ENCODE data around the gene KRT76. TPM values are rescaled to one million over a fixed set of nuclear protein-coding genes. Genes with fewer than 3 reads are reported as not detected.
"Not testable (repeated sequence)": the region's sequence is repeated elsewhere in the genome, so short reads cannot be mapped to it uniquely, and the experiment has no call there.

KRT76 gene
- total and polyA plus RNA-seq, 7 donors = not detected

DNA sequence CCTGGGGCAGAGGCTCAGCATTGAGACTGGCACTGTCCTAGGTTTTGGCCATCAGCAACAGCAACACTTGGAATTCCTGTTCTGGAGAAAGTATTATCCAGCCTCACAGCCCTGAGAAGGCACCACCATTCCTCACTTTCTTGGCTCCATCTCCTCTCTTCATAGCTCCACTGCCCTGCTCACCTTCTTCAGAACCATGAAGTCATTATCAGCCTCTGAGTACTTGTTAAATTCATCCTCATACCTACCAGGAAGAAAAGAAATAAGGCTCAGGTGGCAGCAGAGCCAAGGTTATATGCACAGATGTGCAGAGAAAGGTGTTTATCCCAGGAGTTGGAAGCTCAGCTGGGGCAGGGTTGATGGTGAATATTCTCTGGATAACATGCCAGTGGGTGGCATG lies 25.4 kb downstream of the KRT76 start:
- Histone ChIP-seq H3K27me3 (ENCODE audit: insufficient read depth in 3 of 3, low read length in 2 of 3) (peaks cover 0 to 28% (median 7%) of the 10 kb centered on the region in 3 donors), H3K4me1 (no peaks in the 10 kb centered on the region), H3K36me3 (ENCODE audit: insufficient read depth in 1 of 2, low read depth in 1 of 2) (no peaks in the 10 kb centered on the region), H3K4me3 (no peak overlapping the region), H3K9me3 (no peaks in the 10 kb centered on the region), H3K27ac (no peak overlapping the region)
- intact Hi-C loops (cut with DNase I) = no loop called here
- TF ChIP-seq, protein P1, sequence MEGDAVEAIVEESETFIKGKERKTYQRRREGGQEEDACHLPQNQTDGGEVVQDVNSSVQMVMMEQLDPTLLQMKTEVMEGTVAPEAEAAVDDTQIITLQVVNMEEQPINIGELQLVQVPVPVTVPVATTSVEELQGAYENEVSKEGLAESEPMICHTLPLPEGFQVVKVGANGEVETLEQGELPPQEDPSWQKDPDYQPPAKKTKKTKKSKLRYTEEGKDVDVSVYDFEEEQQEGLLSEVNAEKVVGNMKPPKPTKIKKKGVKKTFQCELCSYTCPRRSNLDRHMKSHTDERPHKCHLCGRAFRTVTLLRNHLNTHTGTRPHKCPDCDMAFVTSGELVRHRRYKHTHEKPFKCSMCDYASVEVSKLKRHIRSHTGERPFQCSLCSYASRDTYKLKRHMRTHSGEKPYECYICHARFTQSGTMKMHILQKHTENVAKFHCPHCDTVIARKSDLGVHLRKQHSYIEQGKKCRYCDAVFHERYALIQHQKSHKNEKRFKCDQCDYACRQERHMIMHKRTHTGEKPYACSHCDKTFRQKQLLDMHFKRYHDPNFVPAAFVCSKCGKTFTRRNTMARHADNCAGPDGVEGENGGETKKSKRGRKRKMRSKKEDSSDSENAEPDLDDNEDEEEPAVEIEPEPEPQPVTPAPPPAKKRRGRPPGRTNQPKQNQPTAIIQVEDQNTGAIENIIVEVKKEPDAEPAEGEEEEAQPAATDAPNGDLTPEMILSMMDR (IDR thresholded peaks at IDR 0.05) = no peak
- ATAC-seq (no peak), DNase-seq (no peak)

DNA sequence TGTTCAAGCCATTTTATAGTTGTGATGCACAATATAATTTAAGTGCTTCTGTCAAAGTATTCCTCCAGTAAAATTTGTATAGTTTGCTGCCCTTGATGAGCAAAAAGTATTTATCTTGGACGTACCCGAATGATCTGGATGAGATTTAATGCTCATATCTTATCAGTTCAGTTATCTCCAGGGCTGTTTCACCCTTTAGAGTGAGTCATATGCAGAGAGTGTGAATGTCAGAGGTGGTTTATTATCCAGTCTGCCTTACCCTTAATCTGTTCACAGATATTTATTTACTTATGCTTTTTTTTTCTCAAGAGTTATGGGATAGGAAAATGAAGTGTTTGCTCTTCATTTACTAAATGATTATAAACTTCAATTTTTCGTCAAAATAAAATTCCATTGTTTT lies 26.6 kb downstream of the KRT76 start:
- H3K36me3 ChIP-seq (ENCODE audit: insufficient read depth in 1 of 2, low read depth in 1 of 2); DNase-seq; ATAC-seq; intact Hi-C loops (cut with DNase I); H3K9me3 ChIP-seq; H3K4me3 ChIP-seq; H3K4me1 ChIP-seq; H3K27ac ChIP-seq: not testable (repeated sequence)
- peaks cover 0 to 21% (median 2%) of the 10 kb centered on the region in 3 donors for H3K27me3 ChIP-seq (ENCODE audit: insufficient read depth in 3 of 3, low read length in 2 of 3)
- 70 to 77% (median 73%) methylated on average over 3 of the region's 3 CpGs for WGBS, 3 donors

DNA sequence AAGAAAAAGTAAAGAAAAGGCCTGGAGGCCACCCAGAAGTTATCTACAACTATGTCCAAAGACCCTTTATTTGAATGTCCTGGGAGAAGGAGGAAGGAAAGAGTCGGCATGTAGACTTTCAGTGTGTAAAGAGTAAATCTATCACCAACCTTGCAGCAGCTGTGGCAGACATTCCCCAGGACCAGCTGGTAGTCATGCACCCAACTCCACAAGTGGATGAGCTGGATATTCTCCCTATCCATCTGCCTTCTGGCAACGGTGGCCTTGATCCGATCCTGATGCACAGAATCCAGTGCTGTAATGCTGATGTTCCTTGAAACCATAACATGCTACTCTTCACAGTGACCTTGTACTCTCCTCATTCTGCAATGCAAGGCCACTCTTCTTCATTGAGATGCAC lies 27.3 kb downstream of the KRT76 start:
- TF ChIP-seq, protein P1 (IDR thresholded peaks at IDR 0.05) = no peak
- Histone ChIP-seq H3K36me3 (ENCODE audit: insufficient read depth in 1 of 2, low read depth in 1 of 2) (no peaks in the 10 kb centered on the region), H3K27ac (no peak overlapping the region), H3K9me3 (no peaks in the 10 kb centered on the region), H3K4me1 (no peaks in the 10 kb centered on the region), H3K27me3 (ENCODE audit: insufficient read depth in 3 of 3, low read length in 2 of 3) (peaks cover 0 to 21% (median 1%) of the 10 kb centered on the region in 3 donors), H3K4me3 (no peak overlapping the region)
- intact Hi-C loops (cut with DNase I) = no loop called here
- WGBS, 3 donors = 37 to 52% (median 42%) methylated on average over 3 of the region's 3 CpGs
- DNase-seq (no peak), ATAC-seq (no peak)

- intact Hi-C loops (cut with DNase I) = no loop called here
- WGBS, 3 donors = 61 to 69% (median 66%) methylated on average over 14 of the region's 14 CpGs
- Histone ChIP-seq H3K9me3 (no peaks in the 10 kb centered on the region), H3K27me3 (ENCODE audit: insufficient read depth in 3 of 3, low read length in 2 of 3) (peaks cover 0 to 13% (median 2%) of the 10 kb centered on the region in 3 donors), H3K4me1 (no peaks in the 10 kb centered on the region), H3K36me3 (ENCODE audit: insufficient read depth in 1 of 2, low read depth in 1 of 2) (no peaks in the 10 kb centered on the region), H3K4me3 (no peak overlapping the region), H3K27ac (no peak overlapping the region)
- no peak for DNase-seq
- ATAC-seq = no peak
- TF ChIP-seq, protein P1 (IDR thresholded peaks at IDR 0.05) = no peak
These were observed 28.6 kb downstream of the KRT76 start for GRCh38 chr12:52748578-52748977.

GRCh38 chr12:52745554-52745953 lies 31.6 kb downstream of the KRT76 start:
- Histone ChIP-seq H3K4me1 (no peaks in the 10 kb centered on the region), H3K9me3 (no peaks in the 10 kb centered on the region), H3K36me3 (ENCODE audit: insufficient read depth in 1 of 2, low read depth in 1 of 2) (no peaks in the 10 kb centered on the region), H3K27ac (no peak overlapping the region), H3K27me3 (ENCODE audit: insufficient read depth in 3 of 3, low read length in 2 of 3) (peaks cover 0 to 10% (median 2%) of the 10 kb centered on the region in 3 donors), H3K4me3 (no peak overlapping the region)
- WGBS, 3 donors = 73 to 84% (median 74%) methylated on average over 5 of the region's 5 CpGs
- TF ChIP-seq, protein P1 (IDR thresholded peaks at IDR 0.05) = no peak
- no peak for DNase-seq
- ATAC-seq = no peak
- intact Hi-C loops (cut with DNase I) = no loop called here
